GM19395 (cell line): ENCODE data around the gene PRSS22.

Experiments used
- ATAC-seq: cut with Tn5 transposase; IDR thresholded peaks from one replicate; pipeline ENCODE4 v1.9.1; 2021; ENCODE audit warnings: mild to moderate bottlenecking, moderate library complexity; ENCODE audit not compliant: unreplicated experiment

PRSS22 gene

DNA sequence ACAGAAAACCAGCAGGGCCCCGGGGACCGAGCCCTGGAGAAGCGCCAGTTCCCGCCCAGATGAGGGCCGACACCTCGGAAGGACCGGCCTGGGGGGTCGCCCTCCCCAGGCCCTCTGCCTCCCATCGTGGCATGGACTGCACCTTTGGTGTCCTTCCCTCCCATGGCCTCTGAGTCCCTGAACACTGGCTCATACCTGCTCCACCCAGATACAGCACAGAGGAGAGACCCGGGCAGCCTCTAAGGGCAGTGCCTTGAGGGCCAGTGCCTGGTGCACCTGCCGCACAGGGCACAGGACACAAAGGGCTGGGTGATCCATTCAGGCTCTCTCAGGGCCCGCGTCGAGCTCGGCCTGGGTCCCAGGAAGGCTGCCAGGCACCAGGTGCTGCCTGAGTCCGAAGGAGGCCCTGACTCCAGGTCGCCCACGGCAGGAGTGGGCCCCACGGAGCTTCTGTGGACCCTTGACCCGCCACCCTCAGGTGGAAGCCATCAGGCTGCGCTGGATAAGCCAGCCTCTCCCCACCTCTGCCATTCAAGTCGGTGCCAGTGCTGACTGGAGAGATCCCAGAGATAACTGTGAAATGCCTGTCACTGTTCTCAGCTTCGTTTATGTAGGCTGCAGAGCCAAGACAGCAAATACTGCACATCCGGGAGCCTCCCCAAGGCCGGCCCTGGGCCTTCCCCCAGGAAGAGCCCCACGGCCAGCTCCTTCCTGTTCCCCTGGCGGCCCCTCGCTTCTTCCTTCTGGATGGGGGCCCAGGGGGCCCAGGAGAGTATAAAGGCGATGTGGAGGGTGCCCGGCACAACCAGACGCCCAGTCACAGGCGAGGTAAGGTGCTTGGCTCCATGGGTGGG is 28.2 kb downstream of the PRSS22 start, which contains the start of gene ZG16B:
Gene ZG16B (plus strand): TSS at position 803 of the 854 bp plus-strand sequence. CDS start 139 bp downstream, outside the sequence.
- ATAC-seq = no peak

DNA sequence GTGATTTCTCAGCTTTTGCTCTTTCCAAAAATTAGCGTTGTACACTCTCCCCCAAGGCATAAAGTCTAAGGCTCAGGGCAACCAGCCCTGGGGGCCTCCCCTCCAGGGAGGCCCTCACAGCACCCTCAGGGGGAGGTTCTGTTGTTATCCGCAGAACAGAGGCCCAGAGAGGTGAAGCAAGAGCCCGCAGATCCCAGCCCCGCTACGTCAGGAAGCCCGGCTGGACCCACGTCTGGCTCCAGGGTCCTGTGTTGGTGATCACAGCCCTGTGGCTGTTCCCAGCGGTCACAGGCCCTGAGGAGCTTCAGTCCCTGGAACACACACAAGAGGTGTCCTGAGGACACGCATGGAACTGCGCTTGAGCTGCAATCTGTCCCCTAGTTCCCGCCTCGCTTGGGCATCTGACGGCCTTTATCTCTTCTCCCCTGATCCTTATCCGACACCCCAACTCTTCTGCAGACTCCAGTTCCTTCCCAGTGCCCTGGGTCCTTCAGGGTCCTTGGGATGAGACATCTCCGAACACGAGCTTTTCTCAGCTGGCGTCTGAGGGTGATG is 29.0 kb downstream of the PRSS22 start:
- ATAC-seq = no peak

DNA sequence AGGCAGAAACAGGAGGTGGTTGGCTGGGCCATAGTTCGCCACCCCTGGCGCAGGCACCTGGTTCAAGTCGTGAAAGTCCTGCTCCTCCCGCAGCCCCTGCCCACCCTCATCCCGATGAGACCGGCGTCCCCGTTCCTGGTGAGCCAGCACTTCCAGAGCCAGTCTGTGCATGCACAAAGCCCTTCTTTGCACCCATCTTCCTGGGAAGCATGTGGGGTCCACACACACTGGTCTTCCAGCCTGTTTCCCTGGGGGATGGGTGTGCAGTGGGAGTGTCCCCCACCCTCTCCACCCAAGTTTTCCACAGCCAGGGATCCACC is 29.5 kb downstream of the PRSS22 start:
- no peak for ATAC-seq

DNA sequence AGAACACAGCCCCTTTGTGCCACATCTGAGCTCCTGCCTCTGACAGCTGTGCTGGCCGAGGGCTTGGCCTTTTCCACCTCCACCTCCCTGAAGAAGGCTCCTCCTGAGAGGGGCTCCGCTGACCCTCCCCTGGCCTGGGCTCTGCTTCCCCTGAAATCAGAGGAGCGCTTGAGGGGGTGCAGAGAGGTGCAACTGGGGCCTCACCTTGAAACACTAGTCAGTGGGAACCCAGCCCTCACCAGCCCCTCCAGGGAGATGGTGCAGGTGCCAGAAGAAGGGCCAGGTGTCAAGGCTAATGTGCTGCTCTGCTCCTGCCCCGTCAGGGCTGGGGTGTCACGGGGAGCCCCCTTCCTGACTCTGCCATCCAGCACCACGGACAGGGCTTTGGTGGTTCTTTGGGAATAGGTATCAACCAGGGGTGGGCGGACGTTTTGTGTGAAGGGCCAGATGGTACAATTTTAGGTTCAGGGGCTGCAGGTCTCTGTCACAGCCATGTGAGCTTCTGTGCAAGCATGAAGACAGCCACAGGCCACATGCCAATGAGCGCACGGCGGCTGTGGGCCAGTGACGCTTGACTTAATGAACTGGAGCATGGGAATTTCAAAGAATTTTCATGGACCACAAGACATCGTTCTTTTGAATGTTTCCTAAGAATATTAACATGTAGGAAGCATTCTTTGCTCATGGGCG is 30.0 kb downstream of the PRSS22 start:
- ATAC-seq = no peak

DNA sequence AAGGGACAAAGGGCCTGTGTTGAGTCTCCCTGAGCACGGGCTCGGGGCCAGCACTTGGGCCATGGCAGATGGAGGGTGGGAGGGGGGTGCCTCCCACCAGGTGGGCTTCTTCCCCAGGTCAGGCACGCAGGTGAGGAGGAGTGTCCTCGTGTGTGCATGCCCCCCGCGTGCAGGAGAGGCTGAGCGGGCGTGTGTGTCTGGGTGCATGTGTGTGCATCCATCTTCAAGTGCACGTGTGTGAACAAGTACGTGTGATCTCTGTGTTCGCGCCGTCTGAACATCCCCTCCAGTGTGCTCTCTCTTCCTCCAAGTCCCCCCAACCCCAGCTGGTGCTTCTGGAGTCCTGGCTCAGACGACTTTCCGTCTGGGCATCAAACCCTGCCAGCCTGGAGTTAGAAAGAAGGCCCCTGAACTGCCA is 30.6 kb downstream of the PRSS22 start:
- no peak for ATAC-seq

DNA sequence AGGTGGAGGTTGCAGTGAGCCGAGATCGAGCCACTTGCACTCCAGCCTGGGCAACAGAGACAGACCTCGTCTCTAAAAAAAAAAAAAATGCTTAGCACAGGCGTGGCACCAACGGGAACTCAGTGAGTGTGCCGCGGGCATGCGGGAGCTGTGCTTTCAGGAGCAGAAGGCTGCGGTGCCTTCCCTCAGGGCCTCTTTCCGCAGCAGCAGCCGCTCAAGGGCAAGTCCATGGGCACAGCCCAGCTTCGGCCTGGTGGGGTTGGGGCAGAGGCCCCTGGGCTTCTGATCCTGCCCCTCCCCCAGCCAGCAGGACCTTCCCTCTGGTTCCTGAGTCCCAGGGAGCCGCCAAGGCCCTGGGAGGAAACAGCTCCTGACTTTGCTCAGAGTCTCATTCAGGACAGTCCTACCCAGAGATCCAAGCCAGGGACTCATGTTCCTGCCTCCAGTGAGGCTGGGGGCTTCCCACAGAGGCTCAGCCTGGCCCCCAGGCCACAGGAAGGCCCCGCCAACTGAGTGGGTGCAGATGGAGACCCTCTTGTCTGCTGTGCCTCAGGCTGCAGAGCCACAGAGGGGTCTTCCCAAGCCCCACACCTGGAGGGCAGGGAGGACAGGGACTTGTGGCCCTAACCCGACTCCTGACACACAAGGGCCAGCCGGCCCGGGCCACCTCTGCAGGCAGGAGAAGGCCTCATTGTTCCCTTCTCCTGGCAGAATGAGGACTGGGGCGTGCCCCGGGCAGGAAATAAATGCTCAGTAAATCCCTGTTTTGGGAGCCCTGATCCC is 31.2 kb downstream of the PRSS22 start:
- no peak for ATAC-seq

DNA sequence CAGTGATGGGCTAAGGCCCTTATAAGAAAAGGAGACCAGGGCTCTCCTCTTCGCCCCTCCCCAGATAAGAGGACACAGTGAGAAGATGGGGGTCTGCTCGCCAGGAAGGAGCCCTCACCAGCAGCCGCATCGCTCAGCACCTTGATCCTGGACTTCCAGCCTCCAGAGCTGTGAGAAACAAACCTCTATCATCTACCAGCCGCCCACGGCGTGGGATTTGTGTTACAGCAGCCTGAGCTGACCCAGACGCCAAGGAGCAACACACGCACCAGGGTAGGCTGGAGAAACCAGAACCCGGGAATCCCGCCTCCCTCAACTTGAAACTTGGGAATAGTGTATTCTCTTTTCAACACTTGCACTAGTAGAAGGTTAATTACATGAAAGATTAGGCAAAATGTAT is 32.1 kb downstream of the PRSS22 start:
- ATAC-seq = no peak

DNA sequence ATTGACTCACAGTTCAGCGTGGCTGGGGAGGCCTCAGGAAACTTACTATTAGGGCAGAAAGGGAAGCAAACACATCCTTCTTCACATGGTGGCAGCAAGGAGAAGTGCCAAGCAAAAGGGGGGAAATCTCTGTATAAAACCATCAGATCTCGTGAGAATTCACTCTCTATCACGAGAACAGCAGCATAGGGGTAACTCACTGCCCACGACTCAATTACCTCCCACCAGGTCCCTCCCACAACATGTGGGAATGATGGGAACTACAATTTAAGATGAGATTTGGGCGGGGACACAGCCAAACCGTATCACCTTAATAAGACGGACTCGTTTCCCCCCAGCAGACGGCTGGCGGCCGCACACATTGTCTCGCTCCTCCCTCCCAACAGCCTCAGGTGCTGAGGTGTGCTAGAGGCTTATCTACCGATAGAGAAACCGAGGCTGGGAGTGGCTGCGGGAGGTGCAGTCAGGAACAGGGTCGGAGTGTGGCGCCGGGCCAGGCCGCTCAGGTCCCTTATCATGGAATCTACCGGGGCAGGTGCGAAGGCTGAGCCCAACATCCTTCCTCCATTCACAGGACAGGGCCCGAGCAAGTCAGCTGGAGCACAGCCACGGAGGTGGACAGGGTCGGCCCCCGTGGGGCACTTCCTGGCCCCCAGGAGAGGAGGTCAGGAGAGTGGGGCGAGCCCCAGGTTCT is 32.8 kb downstream of the PRSS22 start:
- ATAC-seq = no peak

DNA sequence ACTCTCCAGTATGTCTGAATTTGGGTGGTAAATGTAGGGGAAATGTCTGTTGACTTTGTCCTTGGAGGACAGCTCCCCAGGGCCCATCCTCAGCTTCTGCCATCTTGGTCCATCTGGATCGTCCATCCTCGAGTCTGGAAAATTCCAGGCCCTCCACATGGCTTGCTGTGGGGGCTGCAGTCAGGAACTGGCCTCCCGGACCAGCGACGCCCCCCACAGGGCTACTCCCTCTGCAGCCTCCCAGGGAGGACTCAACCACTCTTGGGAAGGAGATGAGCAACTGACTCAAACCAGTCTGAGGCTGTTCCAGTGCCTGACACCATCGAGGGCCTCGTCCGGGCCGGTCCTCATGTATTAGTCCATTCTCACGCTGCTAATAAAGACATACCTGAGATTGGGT is 33.3 kb downstream of the PRSS22 start:
- ATAC-seq = no peak

DNA sequence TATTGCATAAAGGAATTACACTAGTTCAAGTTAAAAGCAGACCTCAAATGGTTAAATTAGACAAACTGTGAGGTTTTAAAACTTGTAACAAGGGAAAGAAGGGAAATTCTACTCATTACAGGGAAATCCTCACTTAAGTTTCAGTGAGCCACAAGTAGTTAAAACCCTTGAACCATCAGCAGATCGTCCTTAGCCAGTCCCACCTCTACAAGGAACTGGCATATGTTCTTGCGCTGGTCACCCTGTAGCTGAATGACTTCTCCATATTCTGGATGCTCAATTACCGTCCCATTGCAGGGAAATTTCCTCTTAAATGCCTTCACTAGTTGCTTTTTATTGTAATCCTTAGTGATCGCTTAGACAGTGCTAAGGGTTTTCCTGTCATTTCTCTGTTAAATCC is 35.5 kb downstream of the PRSS22 start:
- ATAC-seq = no peak

DNA sequence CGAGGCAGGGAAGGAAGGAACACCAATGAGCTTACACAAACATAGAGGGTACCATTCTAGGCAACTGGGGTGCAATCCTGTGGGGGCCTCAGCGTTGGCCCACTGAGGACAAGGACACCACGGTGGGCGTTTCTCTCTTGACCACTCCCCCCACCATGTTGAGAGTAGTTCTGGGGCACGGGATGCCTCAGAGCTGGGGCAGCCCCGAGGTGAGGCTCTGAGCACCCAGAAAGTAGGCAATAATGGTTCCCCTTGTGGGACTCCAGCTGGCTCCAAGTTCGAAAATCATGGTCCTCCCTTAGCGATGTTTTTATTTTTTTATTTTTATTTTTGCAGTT is 35.8 kb downstream of the PRSS22 start:
- ATAC-seq = no peak

DNA sequence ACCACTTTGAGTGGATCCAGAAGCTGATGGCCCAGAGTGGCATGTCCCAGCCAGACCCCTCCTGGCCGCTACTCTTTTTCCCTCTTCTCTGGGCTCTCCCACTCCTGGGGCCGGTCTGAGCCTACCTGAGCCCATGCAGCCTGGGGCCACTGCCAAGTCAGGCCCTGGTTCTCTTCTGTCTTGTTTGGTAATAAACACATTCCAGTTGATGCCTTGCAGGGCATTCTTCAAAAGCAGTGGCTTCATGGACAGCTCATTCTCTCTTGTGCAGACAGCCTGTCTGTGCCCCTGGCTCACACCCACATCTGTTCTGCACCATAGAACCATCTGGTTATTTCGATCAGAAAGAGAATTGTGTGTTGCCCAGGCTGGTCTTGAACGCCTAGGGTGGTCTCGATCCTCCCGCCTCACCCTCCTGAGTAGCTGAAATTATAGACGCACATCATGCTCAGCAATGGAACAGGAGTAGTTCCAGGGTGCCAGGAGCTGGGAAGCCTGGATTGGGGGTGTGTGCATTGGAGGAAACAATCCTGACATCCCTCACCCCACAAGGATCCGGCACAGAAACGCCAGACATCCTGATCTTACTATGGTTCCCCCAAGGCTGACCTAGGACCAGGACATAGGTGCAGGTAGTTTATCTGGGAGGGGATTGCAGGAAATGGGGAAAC is 36.3 kb downstream of the PRSS22 start:
- ATAC-seq = no peak

DNA sequence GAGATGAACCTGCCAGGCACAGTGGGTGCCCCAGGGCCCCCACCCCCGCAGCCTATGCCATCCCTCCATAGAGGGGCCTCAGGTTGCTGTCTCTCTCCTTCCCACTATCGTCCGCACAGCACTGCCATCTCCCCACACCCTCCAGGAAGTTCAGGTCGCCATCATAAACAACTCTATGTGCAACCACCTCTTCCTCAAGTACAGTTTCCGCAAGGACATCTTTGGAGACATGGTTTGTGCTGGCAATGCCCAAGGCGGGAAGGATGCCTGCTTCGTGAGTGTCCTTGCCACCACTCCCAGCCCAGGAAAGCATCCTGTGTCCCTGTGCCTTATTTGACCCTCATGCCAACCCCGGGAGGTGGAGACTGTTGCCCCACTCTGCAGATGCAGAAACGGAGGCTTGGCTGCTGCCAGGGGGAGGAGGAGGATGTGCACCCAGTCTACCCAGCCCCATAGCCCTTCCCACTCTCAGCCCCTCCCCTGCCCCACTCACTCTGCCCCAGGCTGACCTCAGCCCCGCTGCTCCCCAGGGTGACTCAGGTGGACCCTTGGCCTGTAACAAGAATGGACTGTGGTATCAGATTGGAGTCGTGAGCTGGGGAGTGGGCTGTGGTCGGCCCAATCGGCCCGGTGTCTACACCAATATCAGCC is 37.0 kb downstream of the PRSS22 start:
- no peak for ATAC-seq

DNA sequence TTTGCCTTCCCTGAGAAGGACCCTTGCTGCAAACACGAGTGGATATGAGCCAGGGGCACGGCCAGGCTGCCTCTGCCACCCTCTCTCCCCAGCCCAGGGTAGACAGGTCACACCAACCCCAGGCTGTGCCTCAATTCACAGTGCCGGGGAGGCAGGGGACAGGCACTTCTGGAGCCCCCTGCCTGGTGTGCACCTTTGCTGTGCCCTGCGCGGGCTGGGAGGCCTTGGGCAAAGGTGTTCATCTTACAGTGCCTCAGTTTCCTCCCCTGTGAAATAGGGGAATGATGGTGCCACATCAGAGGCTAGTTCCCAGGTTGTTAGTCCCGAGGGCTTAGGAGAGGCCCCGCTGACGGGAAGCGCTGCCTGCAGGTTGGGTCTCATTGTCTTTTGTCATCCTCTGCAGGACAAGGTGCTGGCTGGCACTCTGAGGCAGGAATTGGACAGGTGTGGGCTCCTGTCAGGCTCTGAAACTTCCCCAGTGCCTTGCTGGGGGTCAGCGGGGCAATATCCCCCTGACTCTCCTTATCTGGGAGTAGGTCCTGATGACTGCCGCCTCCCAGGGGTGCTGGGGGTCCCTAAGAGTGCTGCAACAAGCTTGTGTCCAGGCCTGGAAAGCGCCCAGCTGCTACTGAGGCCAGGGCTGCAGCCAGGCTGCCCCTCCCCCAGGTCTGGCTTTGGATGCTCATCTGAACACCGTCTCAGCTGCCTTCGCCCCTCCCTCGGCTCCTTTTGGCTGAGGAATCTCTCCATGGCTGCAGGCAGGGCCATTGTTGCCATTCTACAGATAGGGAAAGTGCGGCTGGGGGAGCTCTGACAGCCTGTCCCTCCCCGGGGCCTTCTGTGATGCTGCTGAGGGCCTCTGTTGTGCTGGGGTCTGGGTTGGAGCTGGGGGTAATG is 37.8 kb downstream of the PRSS22 start:
- no peak for ATAC-seq

DNA sequence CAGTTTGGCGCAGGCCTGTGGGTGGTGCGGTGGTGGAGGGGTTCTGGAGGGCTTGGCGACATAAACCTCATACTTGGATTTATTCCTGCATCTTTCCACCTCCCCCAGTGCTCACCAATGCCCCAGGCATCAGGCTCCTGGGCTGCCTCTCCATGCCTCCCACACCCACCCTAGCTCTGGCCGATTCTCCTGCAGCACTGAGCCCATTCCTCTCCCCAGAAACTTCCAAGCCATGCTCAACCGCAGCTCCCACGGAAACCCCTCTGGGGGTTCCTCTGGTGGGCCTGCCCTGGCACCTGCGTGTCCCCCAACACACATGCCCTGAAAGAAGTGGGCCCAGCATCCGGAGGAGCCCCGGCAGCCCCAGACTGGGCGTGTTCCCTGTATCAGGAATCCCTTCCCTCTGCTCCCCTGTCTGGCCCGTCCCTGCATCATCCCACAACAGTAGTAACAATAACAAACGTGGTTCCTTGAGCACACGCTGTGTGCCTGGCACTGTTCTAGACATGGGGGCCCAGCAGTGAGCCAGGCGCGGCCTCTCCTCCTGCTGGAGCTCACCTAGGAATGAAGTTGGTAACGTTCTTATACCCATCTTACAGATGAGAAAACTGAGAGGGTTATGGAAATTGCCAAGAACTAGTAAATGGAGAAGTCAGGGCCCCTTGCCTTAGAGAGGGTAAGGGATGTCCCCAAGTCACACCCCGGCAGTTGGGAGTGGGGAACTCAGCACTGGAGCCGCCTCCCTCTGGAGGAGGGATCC is 38.6 kb downstream of the PRSS22 start:
- ATAC-seq = no peak

DNA sequence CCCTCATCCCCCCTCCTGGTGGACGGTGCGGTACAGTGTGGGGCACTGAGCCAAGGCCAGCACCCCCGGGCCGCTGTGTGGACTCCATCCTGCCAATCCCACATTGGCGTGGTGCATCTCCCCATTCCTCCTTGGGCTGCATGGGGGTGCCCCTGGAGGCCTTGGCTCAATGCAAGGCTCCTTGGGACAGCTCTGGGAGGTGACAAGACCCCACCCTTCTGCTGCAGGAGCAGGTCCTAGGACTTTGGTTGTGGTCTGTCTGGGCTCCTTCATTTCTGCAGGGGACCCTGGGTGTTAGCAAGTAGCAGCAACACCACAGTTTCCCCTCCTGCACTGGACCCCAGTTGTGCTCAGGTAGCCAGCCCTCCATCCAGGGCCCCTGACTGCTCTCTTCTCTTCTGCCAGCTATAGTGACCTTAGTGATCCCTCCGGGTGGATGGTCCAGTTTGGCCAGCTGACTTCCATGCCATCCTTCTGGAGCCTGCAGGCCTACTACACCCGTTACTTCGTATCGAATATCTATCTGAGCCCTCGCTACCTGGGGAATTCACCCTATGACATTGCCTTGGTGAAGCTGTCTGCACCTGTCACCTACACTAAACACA is 39.6 kb downstream of the PRSS22 start:
- no peak for ATAC-seq

DNA sequence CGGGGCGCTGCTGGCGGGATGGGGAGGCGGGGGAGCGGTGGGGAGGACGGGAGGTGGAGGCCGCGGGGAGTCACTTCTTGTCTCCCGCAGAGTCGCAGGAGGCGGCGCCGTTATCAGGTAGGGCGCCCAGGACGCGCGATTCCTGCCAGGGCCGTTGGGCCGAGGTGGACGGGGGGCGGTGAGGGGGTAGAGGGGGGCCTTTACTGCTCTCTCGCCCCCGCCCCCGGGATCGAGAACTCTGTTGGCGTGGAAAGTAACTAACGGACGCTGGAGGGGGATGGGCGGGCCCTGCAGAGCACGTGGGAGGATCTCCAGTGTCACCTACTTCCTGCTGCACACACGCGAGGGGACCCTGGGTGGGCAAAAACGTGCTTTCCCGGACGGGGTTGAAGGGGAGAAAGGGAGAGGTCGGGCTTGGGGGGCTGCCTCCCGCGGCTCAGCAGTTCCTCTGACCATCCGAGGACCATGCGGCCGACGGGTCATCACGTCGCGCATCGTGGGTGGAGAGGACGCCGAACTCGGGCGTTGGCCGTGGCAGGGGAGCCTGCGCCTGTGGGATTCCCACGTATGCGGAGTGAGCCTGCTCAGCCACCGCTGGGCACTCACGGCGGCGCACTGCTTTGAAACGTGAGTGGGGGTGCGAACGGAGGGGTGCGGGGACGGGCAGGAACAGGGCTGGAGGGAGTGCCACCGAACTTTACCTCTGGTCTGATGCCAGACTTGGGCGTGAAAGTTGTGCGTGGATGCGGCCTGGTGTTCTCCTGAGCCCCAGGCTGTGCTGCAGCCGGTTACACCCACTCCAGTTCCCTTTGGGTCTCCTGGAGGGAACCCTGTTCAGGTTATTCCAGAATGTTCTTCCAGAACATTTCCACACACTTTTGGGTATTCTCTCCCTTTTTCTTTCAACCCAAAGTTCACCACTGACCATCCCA is 40.4 kb downstream of the PRSS22 start:
- ATAC-seq = no peak
